HG02763 (cell line): ENCODE data around the gene PRTG.
"Not testable (repeated sequence)": the region's sequence is repeated elsewhere in the genome, so short reads cannot be mapped to it uniquely, and the experiment has no call there.

Experiments used
- ATAC-seq: cut with Tn5 transposase; IDR thresholded peaks from one replicate; pipeline ENCODE4 v1.9.1; 2021; ENCODE audit warnings: mild to moderate bottlenecking, moderate library complexity; ENCODE audit not compliant: unreplicated experiment

PRTG gene

GRCh38 chr15:55703873-55704301, 39.1 kb downstream of the PRTG start:
- ATAC-seq, result no peak

DNA sequence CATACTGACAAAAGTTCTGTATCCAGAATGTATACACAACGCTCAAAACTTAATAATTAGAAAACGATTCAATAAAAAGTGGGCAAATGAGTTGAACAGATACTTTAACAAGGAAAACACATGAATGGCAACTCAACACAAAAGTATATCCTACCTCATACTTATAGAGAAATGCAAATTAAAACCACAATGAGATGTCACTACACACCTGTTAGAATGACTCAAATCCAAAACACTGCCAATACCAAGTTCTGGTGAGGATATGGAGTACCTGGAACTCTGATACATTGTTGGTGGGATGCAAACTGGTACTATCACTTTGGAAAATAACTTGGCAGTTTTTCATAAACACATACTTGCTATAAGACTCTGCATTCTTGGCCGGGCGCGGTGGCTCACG, 42.1 kb downstream of the PRTG start:
- no peak for ATAC-seq

DNA sequence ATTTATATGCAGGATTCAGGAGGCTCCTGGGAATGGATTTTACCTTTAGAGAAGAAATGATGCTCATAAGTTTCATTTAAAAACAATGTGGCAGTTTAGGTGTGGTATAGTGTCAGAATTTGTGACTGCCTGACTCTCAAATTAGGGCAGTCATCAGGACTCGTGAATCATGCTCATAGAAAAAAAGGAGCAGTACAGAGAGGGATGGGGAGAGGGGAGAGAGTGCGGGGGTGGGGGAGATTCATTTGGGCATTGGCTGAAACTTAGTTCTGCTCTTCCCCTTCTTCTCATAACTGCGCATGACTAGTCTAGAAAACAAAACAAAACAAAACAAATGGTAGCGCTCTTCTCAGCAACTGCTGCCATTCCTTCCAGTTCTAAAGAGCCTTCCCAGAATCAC, 44.3 kb downstream of the PRTG start:
- no peak for ATAC-seq

- ATAC-seq, result no peak
Measured at GRCh38 chr15:55696221-55696620, 46.7 kb downstream of the PRTG start.

DNA sequence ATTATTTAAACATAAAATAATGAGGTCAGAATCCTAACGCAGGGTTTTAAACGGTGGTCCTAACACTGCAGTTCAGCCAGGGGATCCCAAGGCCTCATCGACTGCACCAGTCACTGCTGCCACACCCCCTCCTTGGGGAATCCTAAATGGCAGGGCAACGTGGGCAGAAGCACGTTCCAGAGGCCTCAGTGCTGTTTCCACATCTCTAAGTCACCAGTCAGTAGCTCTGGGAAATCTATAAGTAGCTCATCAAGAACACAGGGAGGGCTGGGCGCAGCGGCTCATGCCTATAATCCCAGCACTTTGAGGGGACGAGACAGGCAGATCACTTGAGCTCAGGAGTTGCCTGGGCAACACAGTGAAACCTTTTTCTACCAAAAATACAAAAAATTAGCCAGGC, 47.5 kb downstream of the PRTG start:
- no peak for ATAC-seq

DNA sequence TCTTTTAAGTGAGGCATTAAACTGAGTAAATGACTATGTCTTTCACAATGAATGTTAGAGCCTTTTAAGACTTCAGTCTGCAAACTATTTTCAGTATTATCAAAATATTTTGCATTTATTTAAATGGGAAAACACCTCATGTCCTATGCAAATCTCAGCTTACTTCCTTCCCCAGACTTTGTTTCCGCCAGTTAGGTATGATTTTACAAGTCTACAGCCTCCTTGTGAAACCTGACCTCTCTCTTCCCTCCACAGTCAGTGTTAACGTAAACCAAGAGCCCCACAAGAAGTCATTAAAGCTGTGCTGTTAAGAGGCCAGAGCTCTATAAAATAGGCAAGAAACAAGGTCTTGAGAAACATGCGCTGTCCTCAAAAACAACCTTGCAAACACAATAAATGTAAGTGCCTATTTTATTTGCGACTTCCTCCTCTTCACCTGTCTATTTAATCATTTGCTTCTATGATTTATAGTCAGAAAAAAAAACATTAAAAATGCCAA, 48.3 kb downstream of the PRTG start:
- peak; percentile 77 for ATAC-seq

GRCh38 chr15:55693116-55693515, 49.8 kb downstream of the PRTG start:
- not testable (repeated sequence) for ATAC-seq

DNA sequence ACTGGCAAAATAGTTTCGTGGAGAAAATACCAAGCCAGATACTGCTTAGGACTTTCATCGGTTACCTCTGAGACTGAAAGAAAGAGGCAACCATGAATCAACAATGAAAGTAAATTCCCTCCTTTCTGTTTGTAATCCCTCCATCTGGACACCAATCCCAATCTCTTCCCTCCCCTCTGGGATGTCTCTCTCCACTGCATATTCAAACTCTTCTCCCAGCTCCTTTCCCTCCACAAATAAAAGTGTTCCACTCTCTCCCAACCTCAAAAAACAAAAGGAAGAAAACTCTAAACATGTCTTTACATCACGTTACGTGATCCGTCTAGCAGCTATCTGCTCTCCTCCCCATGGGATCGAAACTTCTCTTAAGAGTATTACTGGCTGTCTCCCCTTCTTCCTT, 55.2 kb downstream of the PRTG start:
- no peak for ATAC-seq

GRCh38 chr15:55685286-55685685, 57.7 kb downstream of the PRTG start:
- ATAC-seq, result peak; percentile 75

DNA sequence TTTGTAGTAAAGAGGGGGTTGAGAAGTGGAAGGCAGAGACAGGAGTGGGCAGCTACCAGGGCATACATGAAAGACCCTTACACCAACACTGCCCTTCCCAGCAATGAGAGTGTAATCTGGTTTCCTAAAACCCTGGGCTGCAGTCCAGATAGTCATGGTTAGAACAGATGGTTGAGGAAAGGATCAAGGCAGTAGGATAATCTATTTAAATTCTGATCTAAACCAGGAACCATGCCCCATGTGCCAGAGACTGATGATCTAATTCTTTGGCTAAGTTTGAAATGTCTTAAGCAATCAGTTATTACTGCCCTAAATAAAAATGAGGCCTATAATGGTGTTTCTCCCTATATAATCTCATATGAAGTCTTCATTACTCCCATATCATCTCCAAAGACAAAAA, 59.6 kb downstream of the PRTG start:
- no peak for ATAC-seq

DNA sequence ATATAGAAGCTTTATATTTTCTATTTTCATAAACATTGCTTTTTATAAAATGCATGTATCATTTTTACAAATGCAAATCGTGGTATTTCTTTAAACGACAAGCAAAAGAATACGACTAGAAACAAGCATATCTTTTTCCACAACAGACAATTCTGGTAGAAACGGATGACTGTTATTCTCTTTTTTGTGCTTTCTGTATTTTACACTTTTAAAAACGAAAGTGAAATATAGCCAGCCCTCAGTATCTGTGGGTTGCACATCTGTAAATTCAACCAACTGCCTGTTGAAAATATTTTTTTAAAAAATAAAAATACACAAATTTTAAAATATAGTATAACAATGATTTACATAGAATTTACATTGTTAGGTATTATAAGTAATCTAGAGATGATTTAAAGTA, 61.3 kb downstream of the PRTG start:
- no peak for ATAC-seq

GRCh38 chr15:55676507-55676906, 66.4 kb downstream of the PRTG start:
- ATAC-seq, result no peak

DNA sequence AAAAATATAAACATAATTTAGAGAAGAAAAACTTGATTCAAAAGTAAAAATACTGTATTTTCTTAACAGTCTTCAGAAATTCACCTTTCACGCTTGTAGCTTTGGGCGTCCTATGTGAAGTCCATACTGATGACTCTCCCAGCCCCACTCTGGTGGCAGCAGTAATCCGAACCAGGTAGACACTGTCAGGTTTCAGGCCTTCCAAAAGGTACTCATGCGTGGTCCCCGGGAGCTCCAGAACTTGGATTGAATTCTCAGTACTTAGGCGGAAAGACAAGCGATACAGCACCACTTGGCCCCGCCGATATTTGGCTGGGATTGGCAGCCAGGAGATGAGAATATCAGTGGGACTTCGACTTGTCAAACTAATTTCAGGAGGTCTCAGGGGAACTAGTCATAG, 69.7 kb downstream of the PRTG start:
- no peak for ATAC-seq

DNA sequence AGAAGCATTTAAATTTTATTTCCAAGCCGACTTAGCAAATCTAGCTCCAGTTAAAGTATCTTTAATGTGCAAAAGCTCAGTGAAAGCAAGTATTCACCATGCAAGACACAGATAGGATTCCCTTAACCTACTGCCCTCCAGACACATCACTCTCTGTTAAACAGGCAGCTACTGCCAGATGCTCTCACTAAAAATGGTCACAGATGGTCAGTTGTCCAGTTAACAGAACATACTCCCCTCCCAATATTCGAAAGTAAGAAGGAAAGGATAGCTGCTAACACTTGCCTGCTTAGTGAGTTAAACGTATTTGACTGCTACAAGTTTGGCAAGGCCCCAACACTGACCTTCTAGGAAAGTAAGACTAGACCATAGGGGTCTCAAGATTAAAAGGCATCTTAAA, 73.7 kb downstream of the PRTG start:
- ATAC-seq, result no peak

- no peak for ATAC-seq
Measured at GRCh38 chr15:55665605-55666227, 77.2 kb downstream of the PRTG start.

- ATAC-seq, result no peak
Measured at GRCh38 chr15:55661428-55661827, 81.5 kb downstream of the PRTG start.

GRCh38 chr15:55660153-55660552, 82.8 kb downstream of the PRTG start:
- no peak for ATAC-seq

DNA sequence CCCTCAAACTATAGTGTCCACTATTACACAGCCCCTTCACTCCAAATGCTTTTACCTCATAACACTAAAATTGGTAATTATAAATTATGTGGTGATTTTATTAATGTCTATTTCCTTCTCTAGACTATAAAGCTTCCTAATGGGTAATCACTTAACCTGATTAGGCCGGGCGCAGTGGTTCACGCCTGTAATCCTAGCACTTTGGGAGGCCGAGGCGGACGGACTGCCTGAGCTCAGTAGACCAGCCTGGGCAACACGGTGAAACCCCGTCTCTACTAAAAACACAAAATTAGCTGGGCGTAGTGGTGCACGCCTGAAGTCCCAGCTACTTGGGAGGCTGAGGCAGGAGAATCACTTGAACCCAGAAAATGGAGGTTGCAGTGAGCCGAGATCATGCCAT, 83.5 kb downstream of the PRTG start:
- ATAC-seq, result no peak

DNA sequence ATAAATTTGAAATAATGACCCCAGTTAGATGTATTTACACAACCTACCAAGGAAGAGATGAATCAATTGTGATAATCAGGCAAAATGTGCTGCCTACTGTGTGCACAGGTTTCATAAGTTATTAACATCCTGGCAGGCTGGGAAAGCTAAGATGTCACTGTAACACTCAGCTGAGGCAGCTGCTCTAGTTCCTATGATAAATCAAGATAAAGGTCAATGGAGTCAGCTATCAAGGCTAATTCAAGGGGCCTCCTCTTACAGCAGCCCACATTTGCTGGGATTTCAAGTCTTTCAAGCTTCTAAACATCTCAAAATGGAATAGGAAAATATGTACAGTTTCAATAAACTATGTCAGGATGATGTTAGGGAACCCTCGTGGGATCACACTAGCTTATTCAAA, 84.1 kb downstream of the PRTG start:
- no peak for ATAC-seq

- ATAC-seq, result no peak
Measured at GRCh38 chr15:55654561-55655031, 88.4 kb downstream of the PRTG start.

DNA sequence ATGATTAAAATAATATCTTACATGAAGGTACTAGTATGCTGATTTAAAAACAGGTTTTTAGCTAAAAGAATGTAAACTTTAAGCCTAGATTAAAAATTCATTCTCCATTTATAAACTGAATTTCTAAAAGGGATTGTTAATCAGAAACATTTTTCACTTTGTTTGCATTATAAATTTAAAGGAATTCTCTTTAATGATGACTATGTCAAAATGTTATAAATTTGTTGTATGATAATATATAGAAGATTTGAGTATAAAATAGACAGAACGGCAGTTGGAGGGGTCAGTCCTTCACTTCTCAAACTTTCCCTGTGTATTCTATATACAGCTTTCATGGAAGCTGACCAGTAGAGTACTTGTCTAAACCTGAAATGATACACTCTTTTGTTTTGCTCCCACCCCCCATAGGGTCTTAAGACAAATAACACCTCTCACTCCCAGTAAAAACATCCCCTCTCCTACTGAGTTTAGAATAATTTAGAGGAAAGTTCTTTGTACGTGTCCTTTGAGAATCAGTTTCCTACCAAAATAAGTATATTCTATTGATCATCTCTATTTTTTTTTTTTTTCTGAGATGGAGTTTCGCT, 90.0 kb downstream of the PRTG start:
- no peak for ATAC-seq

- no peak for ATAC-seq
Measured at GRCh38 chr15:55652359-55652758, 90.6 kb downstream of the PRTG start.

DNA sequence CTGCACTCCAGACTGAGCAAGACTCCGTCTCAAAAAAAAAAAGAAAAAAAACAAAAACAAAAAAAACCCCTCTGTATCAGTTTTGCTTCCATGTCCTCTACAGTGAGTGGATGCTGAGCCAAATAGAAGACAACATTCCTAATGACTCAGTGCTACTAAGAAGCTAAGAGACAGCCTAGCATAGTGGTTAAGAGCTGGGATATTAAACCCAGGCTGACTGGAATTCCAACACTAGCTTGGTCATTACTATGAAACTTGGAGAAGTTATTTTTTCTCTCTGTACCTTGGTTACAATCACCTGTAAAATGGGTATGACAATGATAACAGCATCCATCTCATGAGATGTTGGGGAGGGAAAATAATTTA, 93.9 kb downstream of the PRTG start:
- no peak for ATAC-seq
